K562 (cell line): Measurements from ENCODE around the gene MEOX1. TPM values are rescaled to one million over a fixed set of nuclear protein-coding genes. Genes with fewer than 3 reads are reported as not detected.

Experiments used
- BRF1 ChIP-seq: IDR thresholded peaks from 3 replicates; pipeline ENCODE4 v1.6.1; 2011; ENCODE audit warnings: borderline replicate concordance, mild to moderate bottlenecking; ENCODE audit not compliant: insufficient read length; ENCODE audit errors: extremely low read depth
- DEAF1 ChIP-seq: fragments of 450-650 bp; formaldehyde crosslinking; IDR thresholded peaks from 2 replicates; pipeline ENCODE4 v1.4.0; 2020; ENCODE audit warnings: mild to moderate bottlenecking, moderate library complexity
- ID3 ChIP-seq, 2 experiments: fragments of 250-450 bp in 1 of 2; fragments of 450-650 bp in 1 of 2; sonication (Bioruptor Pico) in 1 of 2; IDR thresholded peaks; 2 replicates each; pipeline versions ENCODE4 v1.6.1 to v1.8.0; 2016 to 2021; ENCODE audit warnings: mild to moderate bottlenecking in 2 of 2, moderate library complexity in 2 of 2, missing compliant biosample characterization in 1 of 2, missing genetic modification characterization in 1 of 2
- KLF1 ChIP-seq: fragments of 450-650 bp; IDR thresholded peaks from 2 replicates; pipeline ENCODE4 v1.6.1; 2016; ENCODE audit warnings: missing genetic modification characterization, missing compliant biosample characterization
- KLF16 ChIP-seq: IDR thresholded peaks from 2 replicates; pipeline ENCODE4 v1.6.1; 2016; ENCODE audit warnings: antibody characterized with exemption
- MAFG ChIP-seq: fragments of 450-650 bp; conservative IDR thresholded peaks from 2 replicates; pipeline ENCODE4 v1.6.1; 2016; ENCODE audit warnings: missing genetic modification characterization, missing compliant biosample characterization
- OTX1 ChIP-seq: fragments of 450-650 bp; formaldehyde crosslinking; IDR thresholded peaks from 2 replicates; pipeline ENCODE4 v1.4.0; 2022; ENCODE audit warnings: mild to moderate bottlenecking
- PHF8 ChIP-seq: fragments of 200-600 bp; sonication (generic); IDR thresholded peaks from 2 replicates; pipeline ENCODE4 v1.6.1; 2012; ENCODE audit warnings: mixed run types, mild to moderate bottlenecking, inconsistent platforms, low read length, moderate library complexity, borderline replicate concordance
- RAD21 ChIP-seq, 2 experiments: fragments of 250-450 bp in 1 of 2; fragments of 450-650 bp in 1 of 2; sonication (Bioruptor Pico) in 1 of 2; formaldehyde crosslinking in 1 of 2; IDR thresholded peaks in 1 of 2; conservative IDR thresholded peaks in 1 of 2; 2 replicates each; pipeline versions ENCODE4 v1.4.0 to v1.8.0; 2020 to 2022; ENCODE audit warnings: mild to moderate bottlenecking in 2 of 2, moderate library complexity in 1 of 2
- RCOR1 ChIP-seq, 2 experiments: IDR thresholded peaks; 2 replicates each; pipeline ENCODE4 v1.6.1; 2012; ENCODE audit warnings: low read depth in 2 of 2, low read length in 2 of 2, borderline replicate concordance in 1 of 2, improper control_type of control experiment in 1 of 2
- SIX5 ChIP-seq, 2 experiments: IDR thresholded peaks; 2 replicates each; pipeline ENCODE4 v1.6.1; 2011; ENCODE audit warnings: low read length in 2 of 2, borderline replicate concordance in 1 of 2, low read depth in 1 of 2, mild to moderate bottlenecking in 1 of 2, moderate library complexity in 1 of 2; ENCODE audit not compliant: insufficient read depth in 1 of 2
- SMARCC2 ChIP-seq: fragments of 450-650 bp; IDR thresholded peaks from 2 replicates; pipeline ENCODE4 v1.6.1; 2017; ENCODE audit warnings: antibody characterized with exemption, moderate library complexity, mild to moderate bottlenecking, low read depth
- TAF7 ChIP-seq: fragments of 450-650 bp; IDR thresholded peaks from 2 replicates; pipeline ENCODE4 v1.6.1; 2016; ENCODE audit warnings: missing genetic modification characterization, missing compliant biosample characterization
- YBX1 ChIP-seq: fragments of 450-650 bp; IDR thresholded peaks from 2 replicates; pipeline ENCODE4 v1.7.1; 2016; ENCODE audit warnings: mild to moderate bottlenecking
- ZNF165 ChIP-seq: fragments of 250-450 bp; sonication (Bioruptor Pico); IDR thresholded peaks from 2 replicates; pipeline ENCODE4 v1.4.0; 2020; ENCODE audit warnings: borderline replicate concordance
- ZNF384 ChIP-seq: IDR thresholded peaks from 2 replicates; pipeline ENCODE4 v1.6.1; 2012; ENCODE audit warnings: low read depth, low read length, improper control_type of control experiment
- polyA plus RNA-seq, 8 experiments: library from polyadenylated mRNA; depleted of rRNA in 4 of 8; stranded (reverse) in 5 of 8; unstranded in 3 of 8; fragments of >200 nt; fragmentation: Nextera tagmentation in 2 of 8; fragmentation: Illumina TruSeq in 1 of 8; extraction: Ambion mirVana in 2 of 8; extraction: Trizol in 1 of 8; gene quantifications; 2 replicates each; pipeline versions ENCODE4 v1.2.1 to v1.2.3, GENCODE V29; 2011 to 2014; ENCODE audit warnings: inconsistent platforms in 1 of 8, missing spikeins in 1 of 8
- total RNA-seq, 7 experiments: library from RNA; depleted of rRNA in 6 of 7; stranded (reverse); fragments of >200 nt in 6 of 7; fragmentation: Illumina TruSeq in 2 of 7; extraction: Trizol in 2 of 7; gene quantifications; 2 replicates each; pipeline versions ENCODE4 v1.2.1 to v1.2.3, GENCODE V29; 2011 to 2021; ENCODE audit warnings: low replicate concordance in 1 of 7
- TF ChIP-seq, protein P1 (sequence below): fragments of 450-650 bp; IDR thresholded peaks from 2 replicates; pipeline ENCODE4 v1.6.1; 2018; ENCODE audit not compliant: partially characterized antibody
- TF ChIP-seq, protein P2 (sequence below): fragments of 450-650 bp; IDR thresholded peaks from 2 replicates; pipeline ENCODE4 v1.6.1; 2016

The MEOX1 gene
- total and polyA plus RNA-seq, 9 of the 15 experiments (the other 6 are each of a cell fraction or from before 2014, with no cell fraction given): not detected

GRCh38 chr17:43673516-43674323 lies 12.0 kb upstream of the MEOX1 start (continued):
- TF ChIP-seq, protein P1, sequence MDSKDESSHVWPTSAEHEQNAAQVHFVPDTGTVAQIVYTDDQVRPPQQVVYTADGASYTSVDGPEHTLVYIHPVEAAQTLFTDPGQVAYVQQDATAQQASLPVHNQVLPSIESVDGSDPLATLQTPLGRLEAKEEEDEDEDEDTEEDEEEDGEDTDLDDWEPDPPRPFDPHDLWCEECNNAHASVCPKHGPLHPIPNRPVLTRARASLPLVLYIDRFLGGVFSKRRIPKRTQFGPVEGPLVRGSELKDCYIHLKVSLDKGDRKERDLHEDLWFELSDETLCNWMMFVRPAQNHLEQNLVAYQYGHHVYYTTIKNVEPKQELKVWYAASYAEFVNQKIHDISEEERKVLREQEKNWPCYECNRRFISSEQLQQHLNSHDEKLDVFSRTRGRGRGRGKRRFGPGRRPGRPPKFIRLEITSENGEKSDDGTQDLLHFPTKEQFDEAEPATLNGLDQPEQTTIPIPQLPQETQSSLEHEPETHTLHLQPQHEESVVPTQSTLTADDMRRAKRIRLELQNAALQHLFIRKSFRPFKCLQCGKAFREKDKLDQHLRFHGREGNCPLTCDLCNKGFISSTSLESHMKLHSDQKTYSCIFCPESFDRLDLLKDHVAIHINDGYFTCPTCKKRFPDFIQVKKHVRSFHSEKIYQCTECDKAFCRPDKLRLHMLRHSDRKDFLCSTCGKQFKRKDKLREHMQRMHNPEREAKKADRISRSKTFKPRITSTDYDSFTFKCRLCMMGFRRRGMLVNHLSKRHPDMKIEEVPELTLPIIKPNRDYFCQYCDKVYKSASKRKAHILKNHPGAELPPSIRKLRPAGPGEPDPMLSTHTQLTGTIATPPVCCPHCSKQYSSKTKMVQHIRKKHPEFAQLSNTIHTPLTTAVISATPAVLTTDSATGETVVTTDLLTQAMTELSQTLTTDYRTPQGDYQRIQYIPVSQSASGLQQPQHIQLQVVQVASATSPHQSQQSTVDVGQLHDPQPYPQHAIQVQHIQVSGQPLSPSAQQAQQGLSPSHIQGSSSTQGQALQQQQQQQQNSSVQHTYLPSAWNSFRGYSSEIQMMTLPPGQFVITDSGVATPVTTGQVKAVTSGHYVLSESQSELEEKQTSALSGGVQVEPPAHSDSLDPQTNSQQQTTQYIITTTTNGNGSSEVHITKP: no peak
- TF ChIP-seq BRF1 (no peak), KLF1 (tag) (no peak), RCOR1 (IDR thresholded peaks at IDR 0.05; ENCODE audit: borderline replicate concordance in 1 of 2, low read depth in 2 of 2, low read length in 2 of 2) (0 out of 4 replicates have a peak, but pooled peaks of 1 of the 2 experiments have one; percentile 13), DEAF1 (CRISPR knock-in tag) (peak; percentile 77), SIX5 (IDR thresholded peaks at IDR 0.05; ENCODE audit: borderline replicate concordance in 1 of 2, insufficient read depth in 1 of 2, low read depth in 1 of 2, low read length in 2 of 2) (no peak), ZNF384 (no peak), ID3 (CRISPR knock-in tag; IDR thresholded peaks at IDR 0.05) (no peak), ID3 (tag; IDR thresholded peaks at IDR 0.05) (no peak), YBX1 (no peak), MAFG (tag) (no peak), ZNF165 (CRISPR knock-in tag) (no peak), SMARCC2 (no peak), KLF16 (0 out of 2 replicates have a peak, but pooled peaks have one; percentile 20), TAF7 (tag) (no peak), PHF8 (no peak), OTX1 (CRISPR knock-in tag) (no peak), RAD21 (CRISPR knock-in tag; conservative IDR thresholded peaks at IDR 0.05 in 1 of 2, IDR thresholded peaks at IDR 0.05 in 1 of 2) (peak; percentile 76 to 91)
- TF ChIP-seq, protein P2, sequence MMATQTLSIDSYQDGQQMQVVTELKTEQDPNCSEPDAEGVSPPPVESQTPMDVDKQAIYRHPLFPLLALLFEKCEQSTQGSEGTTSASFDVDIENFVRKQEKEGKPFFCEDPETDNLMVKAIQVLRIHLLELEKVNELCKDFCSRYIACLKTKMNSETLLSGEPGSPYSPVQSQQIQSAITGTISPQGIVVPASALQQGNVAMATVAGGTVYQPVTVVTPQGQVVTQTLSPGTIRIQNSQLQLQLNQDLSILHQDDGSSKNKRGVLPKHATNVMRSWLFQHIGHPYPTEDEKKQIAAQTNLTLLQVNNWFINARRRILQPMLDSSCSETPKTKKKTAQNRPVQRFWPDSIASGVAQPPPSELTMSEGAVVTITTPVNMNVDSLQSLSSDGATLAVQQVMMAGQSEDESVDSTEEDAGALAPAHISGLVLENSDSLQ: no peak
